Measurements from ENCODE around the gene FAM236B.
"Not testable (repeated sequence)": the region's sequence is repeated elsewhere in the genome, so short reads cannot be mapped to it uniquely, and the experiment has no call there.

The FAM236B gene

DNA sequence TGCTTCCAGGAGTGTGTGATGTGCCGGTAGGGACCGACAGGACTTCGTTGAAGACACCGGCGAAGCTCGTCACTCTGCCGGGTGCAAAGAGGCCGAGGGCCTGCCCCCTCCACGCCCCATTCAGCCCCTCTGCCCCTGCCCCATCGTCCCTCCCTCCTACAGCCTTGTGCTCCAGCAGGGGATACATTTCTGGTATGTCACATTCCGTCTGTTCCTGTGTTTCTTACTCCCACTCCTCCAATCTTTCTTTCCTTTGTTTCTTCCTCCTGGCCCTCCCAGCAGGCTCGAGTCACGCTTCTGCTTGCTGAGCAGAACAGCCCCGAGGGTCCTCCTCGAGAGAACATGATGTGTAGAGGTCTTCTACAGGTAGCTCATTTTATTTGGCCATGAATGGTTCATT is at the start of gene FAM236B:
FAM236B (minus strand) TSS at position 101 of the 400 bp plus-strand sequence; CDS start at position 1, 100 bp downstream.
- not testable (repeated sequence) for DNase-seq

DNA sequence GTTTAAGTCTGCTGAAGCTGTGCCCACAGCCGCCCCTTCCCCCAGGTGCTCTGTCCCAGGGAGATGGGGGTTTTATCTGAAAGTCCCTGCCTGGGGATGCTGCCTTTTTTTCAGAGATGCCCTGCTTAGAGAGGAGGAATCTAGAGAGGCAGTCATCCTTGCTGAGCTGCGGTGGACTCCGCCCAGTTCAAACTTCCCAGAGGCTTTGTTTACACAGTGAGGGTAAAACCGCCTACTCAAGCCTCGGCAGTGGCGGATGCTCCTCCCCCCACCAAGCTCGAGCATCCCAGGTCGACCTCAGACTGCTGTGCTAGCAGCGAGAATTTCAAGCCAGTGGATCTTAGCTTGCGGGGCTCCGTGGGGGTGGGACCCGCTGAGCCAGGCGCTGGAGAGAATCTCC is 48.2 kb upstream of the FAM236B start:
- not testable (repeated sequence) for DNase-seq

DNA sequence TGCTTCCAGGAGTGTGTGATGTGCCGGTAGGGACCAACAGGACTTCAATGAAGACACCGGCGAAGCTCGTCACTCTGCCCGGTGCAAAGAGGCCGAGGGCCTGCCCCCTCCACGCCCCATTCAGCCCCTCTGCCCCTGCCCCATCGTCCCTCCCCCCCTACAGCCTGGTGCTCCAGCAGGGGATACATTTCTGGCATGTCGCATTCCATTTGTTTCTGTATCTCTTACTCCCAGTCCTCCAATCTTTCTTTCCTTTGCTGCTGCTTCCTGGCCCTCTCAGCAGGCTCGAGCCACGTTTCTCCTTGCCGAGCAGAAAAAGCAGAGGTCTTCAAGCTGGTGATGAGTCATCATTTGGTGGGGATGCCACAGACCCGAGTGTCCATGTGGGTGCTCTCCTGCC is 25.6 kb upstream of the FAM236B start, which contains the start of gene FAM236D:
FAM236D (minus strand) TSS at position 101 of the 400 bp plus-strand sequence; CDS start at position 1, 100 bp downstream.
- not testable (repeated sequence) for DNase-seq

DNA sequence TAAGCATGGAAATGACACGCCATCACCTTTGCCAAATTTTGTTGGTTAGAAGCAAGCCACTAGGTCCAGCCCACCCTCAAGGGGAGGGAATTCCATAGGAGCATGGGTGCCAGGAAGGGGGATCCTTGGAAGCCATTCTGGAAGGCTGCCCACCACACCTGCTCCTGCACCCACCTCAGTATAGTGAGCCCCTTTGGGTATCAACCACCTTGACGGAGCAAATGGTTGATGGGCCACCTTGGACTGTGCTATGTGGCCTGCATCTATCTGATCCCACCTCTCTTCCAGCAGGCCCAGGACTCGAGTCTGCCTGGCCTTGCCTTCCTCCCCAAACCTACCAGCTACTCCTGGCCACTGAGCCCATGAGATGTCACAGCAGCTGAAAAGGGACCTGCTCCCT is 7.9 kb upstream of the FAM236B start:
- not testable (repeated sequence) for DNase-seq

DNA sequence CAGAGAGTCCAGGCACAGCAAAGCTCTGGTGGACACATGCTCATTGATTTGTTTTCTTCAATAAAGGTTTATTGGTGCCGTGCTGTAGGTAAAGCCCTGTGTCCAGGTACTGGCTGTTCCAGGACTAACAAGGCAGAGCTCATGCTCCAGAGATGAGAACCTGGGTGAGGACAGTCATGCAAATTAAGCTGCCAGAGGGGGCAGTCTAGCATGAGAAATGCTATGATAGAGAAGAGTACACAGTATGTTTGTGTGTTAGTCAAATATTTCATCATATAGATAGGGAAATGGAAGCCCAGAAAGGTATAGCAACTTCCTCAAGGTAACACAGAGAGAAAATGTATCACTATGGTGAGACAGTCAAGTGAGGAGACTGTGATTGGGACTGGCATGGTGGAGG is 5.7 kb upstream of the FAM236B start:
- DNase-seq = not testable (repeated sequence)

DNA sequence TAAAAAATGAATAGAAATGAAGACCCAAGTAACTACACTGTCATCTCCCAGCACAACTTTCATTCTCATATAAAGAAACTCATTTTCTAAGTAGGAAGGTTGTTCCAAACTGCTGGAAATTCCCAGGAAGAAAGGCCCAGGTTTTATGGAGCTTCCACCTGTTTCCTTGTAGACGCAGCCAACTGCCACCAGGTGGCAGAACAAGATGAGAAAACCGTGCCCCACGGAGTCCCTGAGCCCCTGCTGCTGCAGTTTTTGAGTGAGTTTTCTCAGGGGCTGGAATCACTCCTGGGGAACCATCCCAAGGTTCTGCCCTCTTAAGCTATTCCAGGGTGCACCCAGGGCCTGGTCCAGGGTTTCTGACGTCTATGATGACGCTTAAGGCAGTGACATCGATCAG is 1.5 kb upstream of the FAM236B start:
- not testable (repeated sequence) for DNase-seq

DNA sequence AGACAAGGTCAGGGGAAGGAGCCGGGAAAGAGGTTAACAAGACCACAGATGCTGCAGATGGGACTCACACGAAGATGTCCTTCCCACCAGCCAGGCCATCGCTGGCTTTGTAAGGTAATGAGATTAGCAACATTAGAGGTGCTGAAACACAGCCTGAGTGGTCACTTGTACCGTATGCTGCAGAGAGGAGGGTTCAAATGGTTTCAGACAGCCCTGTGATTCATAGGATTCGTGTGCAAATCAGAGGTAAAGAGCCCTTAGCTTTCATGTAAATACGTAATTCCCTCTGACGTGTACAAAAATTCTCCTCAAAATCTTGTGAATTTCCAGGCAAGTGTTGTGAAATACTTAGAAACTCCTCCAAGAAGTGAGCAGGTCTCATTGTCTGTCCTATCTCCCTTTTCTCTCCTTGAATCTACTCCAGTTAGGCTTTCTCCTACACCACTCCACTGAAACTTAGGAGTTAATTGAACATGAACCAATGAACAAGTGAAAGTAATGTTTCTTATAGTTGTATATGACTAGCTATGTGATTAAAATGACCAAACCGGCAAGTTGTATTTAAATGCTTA is 991 bp upstream of the FAM236B start:
- not testable (repeated sequence) for DNase-seq

DNA sequence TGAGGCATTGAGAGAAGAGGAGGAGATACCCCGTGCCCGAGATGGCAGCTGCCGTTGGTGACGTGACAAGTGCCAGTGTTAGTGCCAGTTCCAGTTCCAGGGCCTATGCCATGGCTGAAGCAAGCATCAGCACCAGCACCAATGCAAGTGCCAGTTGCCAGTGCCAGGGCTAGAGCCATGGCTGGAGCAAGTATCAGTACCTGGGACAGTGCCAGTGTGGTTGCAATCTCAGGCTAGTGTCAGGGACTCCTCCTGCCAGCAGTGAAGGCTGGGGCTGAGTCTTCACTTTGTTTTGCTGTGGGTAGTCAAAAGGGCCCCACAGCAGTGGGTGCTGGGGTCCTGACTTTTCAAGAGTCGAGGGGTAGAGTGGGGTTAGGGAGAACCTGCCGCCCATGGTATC is 4.3 kb downstream of the FAM236B start:
- DNase-seq = not testable (repeated sequence)

DNA sequence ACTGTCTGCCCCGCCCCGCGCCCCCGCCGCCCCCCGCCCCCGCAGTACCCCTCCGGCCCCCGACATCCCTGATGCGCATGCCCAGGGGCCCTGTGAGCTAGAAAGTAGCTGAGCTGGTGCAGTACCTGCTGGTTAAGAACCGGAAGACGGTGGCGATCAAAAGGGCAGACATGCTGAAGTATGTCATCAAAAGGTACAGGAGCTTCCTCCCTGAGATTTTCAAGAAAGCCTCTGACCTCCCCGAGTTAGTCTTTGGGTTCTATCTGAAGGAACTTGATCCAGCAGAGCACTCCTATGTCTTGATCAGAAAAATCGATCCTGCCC is 5.0 kb downstream of the FAM236B start:
- DNase-seq = not testable (repeated sequence)

DNA sequence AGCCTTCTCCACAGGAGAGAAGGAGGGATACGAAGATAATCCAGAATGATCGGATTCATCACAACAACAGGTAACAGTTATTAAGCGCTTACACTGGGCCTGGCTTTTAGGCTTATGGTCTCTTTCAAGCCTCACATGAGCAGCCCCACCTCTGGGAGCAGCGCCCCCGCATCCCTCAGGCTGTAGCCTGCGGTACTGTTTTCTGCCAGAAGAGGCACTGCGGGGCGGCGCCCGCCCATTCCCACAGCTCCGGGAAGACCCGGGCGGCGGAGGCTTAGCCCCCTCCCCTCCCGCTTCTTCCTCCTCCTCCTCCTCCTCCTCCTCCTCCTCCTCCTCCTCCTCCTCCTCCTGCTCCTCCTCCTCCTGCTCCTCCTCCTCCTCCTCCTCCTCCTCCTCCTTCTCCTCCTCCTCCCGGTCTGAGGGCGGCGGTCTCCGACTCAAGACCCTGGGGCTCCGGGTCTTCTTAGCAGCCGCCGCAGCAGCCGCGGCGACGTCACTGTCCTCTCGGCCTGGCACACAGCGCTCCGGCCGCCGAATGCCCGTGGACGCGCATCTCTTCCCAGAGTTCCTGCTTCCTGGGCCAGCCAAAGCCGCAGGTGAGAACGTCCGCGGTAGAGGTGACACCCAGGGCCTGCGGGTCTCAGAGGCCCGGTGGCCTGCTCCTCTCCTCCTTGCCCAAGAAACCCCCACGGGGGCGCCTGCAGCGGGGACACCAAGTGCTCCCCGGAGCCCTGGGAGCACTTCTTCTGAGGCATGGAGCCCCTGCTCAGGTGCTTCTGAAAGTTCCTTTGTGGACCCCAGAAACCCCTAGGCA is 5.6 kb downstream of the FAM236B start, which contains the start of gene DMRTC1B:
DMRTC1B (plus strand) TSS at position 238 of the 814 bp plus-strand sequence. CDS start 68,246 bp downstream, outside the sequence.
- DNase-seq = not testable (repeated sequence)

DNA sequence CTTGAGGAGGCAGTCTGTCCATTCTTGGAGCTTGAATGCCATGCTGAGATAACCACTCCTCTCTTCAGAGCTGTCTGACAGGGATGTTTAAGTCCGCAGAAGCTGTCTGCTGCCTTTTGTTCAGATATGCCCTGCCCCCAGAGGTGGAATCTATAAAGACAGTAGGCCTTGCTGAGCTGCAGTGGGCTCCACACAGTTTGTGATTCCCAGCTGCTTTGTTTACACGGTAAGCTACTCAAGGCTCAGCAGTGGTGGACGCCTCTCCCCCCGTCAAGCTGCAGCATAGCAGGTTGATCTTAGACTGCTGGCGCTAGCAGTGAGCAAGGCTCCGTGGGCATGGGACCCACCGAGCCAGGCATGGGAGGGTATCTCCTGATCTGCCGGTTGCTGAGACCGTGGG is 22.0 kb downstream of the FAM236B start:
- not testable (repeated sequence) for DNase-seq

DNA sequence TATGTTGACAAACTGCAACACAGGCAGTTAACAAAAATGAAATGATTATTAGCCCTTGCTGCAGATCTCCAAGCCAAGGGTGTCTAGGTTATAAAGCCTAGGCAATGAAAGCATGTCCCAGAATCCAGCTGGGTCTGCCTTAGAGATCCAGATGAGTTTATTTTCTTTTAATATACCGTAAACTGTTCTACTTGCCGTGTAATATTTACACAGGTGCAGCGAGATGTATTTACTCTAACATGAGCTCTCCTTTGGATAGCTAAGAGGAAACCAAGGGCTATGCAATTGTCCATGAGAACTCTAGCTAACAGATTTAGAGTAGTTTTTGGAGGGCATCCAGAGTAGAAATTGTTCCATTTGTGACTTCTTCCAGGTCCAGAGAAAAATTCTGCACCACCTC is 33.9 kb downstream of the FAM236B start:
- not testable (repeated sequence) for DNase-seq

DNA sequence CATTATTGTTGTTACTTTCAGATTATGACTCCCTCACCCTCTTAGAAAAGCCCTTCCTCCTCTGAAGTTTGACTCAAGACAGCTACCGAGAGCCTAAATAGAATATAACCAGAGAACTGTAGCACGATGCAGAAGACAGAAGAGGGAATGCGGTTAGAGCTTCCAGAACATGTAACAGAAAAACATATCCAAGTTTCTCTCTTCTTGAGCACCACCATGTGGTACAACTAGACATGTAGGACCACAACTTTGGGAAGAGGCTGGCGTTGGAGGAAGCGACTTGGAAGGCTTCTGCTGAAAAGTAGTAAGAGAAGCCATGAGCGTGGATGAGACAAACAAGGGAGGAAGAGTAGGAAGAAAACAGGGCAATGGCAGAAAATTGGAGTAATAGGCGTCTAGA is 36.9 kb downstream of the FAM236B start:
- not testable (repeated sequence) for DNase-seq

DNA sequence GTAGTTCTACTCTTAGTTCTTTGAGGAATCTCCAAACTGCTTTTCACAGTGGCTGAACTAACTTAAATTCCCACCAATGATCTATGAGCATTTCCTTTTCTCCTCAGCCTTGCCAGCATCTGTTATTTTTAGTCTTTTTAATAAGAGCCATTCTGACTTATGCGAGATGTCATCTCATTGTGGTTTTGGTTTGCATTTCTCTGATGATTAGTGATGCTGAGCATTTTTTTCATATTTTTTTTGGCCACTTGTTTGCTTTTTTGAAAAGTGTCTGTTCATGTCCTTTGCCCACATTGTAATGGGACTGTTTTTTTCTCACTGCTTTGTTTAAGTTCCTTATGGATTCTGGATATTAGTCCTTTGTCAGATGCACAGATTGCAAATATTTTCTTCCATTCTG is 46.9 kb downstream of the FAM236B start:
- DNase-seq = no peak

DNA sequence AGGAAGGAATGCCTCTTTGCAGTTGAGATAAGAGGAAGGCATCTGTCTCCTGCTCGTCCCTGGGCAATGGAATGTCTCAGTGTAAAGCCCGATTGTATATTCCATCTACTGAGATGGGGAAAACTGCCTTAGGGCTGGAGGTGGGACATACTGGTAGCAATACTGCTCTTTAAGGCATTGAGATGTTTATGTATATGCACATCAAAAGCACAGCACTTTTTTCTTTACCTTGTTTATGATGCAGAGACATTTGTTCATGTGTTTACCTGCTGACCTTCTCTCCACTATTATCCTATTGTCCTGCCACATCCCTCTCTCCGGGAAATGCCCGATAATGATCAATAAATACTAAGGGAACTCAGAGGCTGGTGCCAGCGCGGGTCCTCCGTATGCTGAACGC is 48.8 kb downstream of the FAM236B start:
- not testable (repeated sequence) for DNase-seq

Measured in inflammatory macrophage treated with lipopolysaccharide for 4 hours (primary cell).